Activated CD4-positive, alpha-beta T cell treated with anti-CD3 and anti-CD28 coated beads, Interleukin-2, amount 10 ng/mL, durations not matched to agents 24 days and 14 days (primary cell): ENCODE data around the gene SRSF10. TPM values are rescaled to one million over a fixed set of nuclear protein-coding genes. Genes with fewer than 3 reads are reported as not detected.
A peak's percentile ranks its signal among the peaks of the same experiment; 100 is the strongest.

Experiments
- DNase-seq: peaks from one replicate; pipeline ENCODE4 v3.0.0; 2022
- H3K27ac Mint-ChIP-seq: one replicate; pipeline ENCODE4 v1.8.0; 2022; ENCODE audit warnings: mild to moderate bottlenecking, mixed read lengths
- H3K27me3 Mint-ChIP-seq: one replicate; pipeline ENCODE4 v1.8.0; 2022; ENCODE audit warnings: mixed read lengths
- H3K36me3 Mint-ChIP-seq: one replicate; pipeline ENCODE4 v1.8.0; 2022; ENCODE audit warnings: low read depth, mild to moderate bottlenecking, mixed read lengths
- H3K4me1 Mint-ChIP-seq: one replicate; pipeline ENCODE4 v1.8.0; 2021; ENCODE audit warnings: mixed read lengths
- H3K4me3 Mint-ChIP-seq: one replicate; pipeline ENCODE4 v1.8.0; 2022; ENCODE audit warnings: mild to moderate bottlenecking, moderate library complexity, mixed read lengths
- H3K9me3 Mint-ChIP-seq: one replicate; pipeline ENCODE4 v1.8.0; 2021; ENCODE audit warnings: mixed read lengths
- intact Hi-C: fragments of 100-400 bp; cut with micrococcal nuclease; formaldehyde crosslinking; loops from one replicate; pipeline ENCODE4 v1.15.1; 2023
- total RNA-seq: library from RNA; stranded (reverse); gene quantifications from 2 replicates; pipeline ENCODE4 v1.2.3, GENCODE V29; 2022

The SRSF10 gene
- total RNA-seq, 1 donor from 2014 or later = 247 TPM

DNA sequence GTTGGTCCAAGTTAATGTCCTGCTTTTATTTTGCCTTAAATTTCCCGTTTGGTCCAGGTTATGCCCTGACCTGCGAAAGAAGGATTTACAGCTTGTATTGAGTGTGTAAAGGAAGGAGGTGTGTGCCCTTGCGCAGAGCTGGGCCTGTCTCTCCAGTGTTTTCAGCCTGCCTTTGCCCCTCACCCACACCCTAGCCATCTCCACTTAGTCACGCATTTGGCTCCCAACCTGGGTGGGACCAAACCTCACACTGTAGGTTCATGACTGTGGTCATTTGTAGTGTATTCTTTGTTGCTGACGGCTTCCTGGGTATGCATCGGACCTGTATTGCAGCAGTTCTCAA, 572 bp upstream of the SRSF10 start:
- peak overlapping the region; percentile 96 for H3K27ac Mint-ChIP-seq
- no peaks in the 10 kb centered on the region for H3K9me3 Mint-ChIP-seq
- peak; percentile 82 for DNase-seq
- intact Hi-C loops = loop anchor here (1.0 to 5.0 kb wide), 3 partner anchors 21 to 662 kb away; partner anchors contain the start of genes IFNLR1, PNRC2 and SRRM1
- H3K4me3 Mint-ChIP-seq = peak overlapping the region; percentile 98
- peaks cover 2% of the 10 kb centered on the region for H3K27me3 Mint-ChIP-seq
- peaks cover 29% of the 10 kb centered on the region for H3K4me1 Mint-ChIP-seq
- H3K36me3 Mint-ChIP-seq = peaks cover 40% of the 10 kb centered on the region

DNA sequence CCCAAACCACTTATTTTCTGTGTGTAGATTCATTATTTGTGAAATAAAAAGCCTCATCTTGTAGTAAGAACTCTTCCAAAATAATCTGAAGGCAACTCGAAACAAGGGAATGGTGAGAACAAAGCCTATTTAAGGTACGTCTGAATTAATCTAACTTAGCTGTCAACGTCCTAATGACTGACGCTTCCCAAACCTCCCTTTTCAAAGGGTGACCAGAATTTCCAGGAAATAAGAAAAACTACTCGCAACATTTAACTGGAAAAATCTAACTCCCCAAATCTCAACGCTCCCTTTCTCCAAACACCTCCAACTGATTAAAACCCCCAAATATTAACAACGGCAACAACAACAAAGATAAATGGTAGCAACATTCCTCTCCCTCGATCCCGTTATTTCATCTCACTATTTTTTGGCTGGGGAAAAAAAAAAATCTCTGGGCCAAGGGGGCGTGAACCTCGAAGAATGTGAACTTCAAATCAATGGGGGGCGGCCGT, 693 bp downstream of the SRSF10 start:
- intact Hi-C loops = loop anchor here (10.0 kb wide), 1 partner anchor 525 kb away; the partner anchor contains the start of gene RCAN3
- no peak for DNase-seq
- H3K36me3 Mint-ChIP-seq = peaks cover 49% of the 10 kb centered on the region
- no peaks in the 10 kb centered on the region for H3K9me3 Mint-ChIP-seq
- peak overlapping the region; percentile 96 for H3K27ac Mint-ChIP-seq
- peaks cover 2% of the 10 kb centered on the region for H3K27me3 Mint-ChIP-seq
- H3K4me3 Mint-ChIP-seq = peak overlapping the region; percentile 98
- peaks cover 36% of the 10 kb centered on the region for H3K4me1 Mint-ChIP-seq

DNA sequence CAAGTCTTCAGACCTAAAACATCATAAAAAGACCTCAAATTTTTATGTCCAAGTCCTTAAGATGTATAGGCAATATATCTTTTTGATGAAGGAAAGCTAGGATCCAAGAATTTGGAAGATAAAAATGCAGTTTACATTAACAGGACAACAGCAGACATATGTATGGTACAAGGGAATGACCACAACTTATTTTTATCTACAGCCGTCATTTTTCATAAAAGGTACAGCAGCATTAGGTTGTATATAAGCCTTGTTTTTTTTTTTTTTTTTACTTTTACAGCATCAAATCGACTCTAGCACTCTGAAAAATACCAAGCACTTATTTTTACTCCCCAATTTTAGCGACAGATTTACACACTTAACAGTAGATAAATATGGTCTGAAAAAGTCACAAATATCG, 1.3 kb downstream of the SRSF10 start:
- peaks cover 55% of the 10 kb centered on the region for H3K36me3 Mint-ChIP-seq
- H3K27ac Mint-ChIP-seq = peak overlapping the region; percentile 96
- intact Hi-C loops = loop anchor here (10.0 kb wide), 1 partner anchor 526 kb away; the partner anchor contains the start of gene RCAN3
- peak overlapping the region; percentile 98 for H3K4me3 Mint-ChIP-seq
- peaks cover 39% of the 10 kb centered on the region for H3K4me1 Mint-ChIP-seq
- DNase-seq = no peak
- peaks cover 2% of the 10 kb centered on the region for H3K27me3 Mint-ChIP-seq
- H3K9me3 Mint-ChIP-seq = no peaks in the 10 kb centered on the region

DNA sequence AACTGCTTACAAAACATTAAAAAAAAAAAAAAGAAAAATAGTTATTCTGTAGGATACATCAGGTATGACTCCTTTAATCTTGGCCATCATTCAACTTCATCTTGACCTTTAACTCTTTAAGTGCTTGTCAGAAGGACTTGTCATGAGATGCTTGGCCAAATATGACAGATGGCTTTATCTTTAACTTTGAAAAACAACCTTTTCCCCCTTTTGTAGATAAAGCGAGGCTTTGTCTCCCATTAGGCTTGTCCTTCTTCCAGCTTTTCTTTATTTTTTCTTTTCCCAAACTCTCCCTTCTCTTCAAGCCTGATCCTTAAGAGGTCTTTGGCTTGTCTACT, 2.3 kb downstream of the SRSF10 start:
- Mint-ChIP-seq H3K27ac (peak overlapping the region; percentile 57), H3K4me3 (peak overlapping the region; percentile 98), H3K36me3 (peaks cover 63% of the 10 kb centered on the region), H3K4me1 (peaks cover 39% of the 10 kb centered on the region), H3K27me3 (peaks cover 2% of the 10 kb centered on the region), H3K9me3 (no peaks in the 10 kb centered on the region)
- intact Hi-C loops = loop anchor here (1.0 to 10.0 kb wide), 2 partner anchors 14 to 527 kb away; partner anchors contain the start of gene RCAN3
- DNase-seq = no peak

DNA sequence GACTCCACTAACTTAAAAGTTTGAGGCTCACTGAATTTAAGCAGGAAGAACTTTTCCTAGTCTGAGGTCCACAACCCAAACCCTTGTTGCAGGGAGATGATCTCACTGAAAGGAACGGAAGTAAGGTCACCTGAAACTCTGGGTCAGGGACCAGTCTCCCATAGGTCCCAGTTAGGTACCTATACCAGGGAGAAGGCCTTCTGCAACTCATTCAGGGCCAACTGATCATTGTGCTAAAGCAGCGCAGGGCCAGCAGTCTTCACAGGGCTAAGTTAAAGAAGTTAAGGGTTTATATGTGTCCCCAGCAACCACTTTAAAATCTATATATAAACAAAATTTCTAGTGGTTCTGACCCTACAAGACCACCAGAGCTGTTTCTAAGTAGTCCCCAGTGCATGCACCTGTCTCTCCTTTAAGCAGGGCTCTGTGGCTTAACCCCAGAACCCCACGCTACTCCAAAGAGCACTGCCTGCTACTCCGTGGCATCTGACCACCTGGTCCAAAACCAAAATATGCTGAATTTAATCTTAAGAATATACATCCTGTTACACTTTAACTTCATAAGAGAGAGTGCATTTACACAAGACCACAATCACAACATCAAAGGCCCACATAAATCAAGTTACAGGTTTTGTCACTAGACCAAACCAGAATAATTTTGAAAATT, 2.8 kb downstream of the SRSF10 start:
- intact Hi-C loops = loop anchor here (1.0 to 10.0 kb wide), 2 partner anchors 13 to 527 kb away; partner anchors contain the start of gene RCAN3
- peaks cover 39% of the 10 kb centered on the region for H3K4me1 Mint-ChIP-seq
- peaks cover 2% of the 10 kb centered on the region for H3K27me3 Mint-ChIP-seq
- H3K4me3 Mint-ChIP-seq = peak overlapping the region; percentile 98
- H3K27ac Mint-ChIP-seq = peak overlapping the region; percentile 29
- H3K36me3 Mint-ChIP-seq = peaks cover 66% of the 10 kb centered on the region
- H3K9me3 Mint-ChIP-seq = no peaks in the 10 kb centered on the region
- no peak for DNase-seq

DNA sequence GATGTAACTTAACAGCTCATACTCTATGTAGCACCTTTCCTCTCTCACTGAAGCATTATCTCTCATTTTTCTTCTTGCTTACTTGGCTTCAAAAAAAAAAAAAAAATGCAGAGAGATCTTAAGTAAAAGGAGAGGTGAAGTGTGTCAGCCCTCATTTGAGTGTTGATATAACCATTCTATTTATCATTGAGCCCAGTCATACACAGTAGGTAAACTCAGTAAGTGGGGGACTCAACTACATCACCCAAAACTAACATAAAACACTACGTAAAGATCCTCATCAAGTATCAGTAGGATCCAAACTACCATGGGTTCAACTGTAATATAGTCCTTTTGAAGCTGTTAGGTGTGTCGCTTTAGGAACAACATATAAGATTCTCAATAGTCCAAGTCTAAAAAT, 12.3 kb downstream of the SRSF10 start:
- H3K27me3 Mint-ChIP-seq = no peaks in the 10 kb centered on the region
- DNase-seq = no peak
- intact Hi-C loops = no loop called here
- H3K4me3 Mint-ChIP-seq = no peak overlapping the region
- no peaks in the 10 kb centered on the region for H3K9me3 Mint-ChIP-seq
- peaks cover 34% of the 10 kb centered on the region for H3K4me1 Mint-ChIP-seq
- H3K27ac Mint-ChIP-seq = peak overlapping the region; percentile 23
- peaks cover 66% of the 10 kb centered on the region for H3K36me3 Mint-ChIP-seq

DNA sequence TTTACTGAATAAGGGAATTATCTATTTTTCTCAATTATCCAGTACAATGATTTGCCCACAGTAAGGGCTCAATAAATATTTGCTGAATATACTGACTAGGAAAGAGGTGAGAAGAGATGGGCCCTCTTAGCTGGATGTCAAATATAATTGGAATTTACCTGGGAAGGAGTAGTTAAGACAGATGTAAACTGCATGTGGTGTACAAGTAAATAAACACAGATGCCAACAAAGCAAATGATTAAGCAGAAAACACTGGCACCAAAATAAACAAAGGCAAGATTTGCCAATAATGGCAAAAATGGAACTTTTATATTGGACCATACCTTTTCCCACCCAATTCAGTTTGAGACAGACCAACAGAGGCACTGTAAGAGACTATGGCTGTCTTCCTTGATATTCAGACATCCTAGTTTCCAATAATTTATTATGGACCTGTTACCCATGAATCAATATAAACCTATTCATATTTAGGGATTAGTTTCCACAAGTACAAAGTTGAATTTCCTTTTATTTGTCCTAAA, 13.1 kb downstream of the SRSF10 start:
- peaks cover 36% of the 10 kb centered on the region for H3K4me1 Mint-ChIP-seq
- intact Hi-C loops = no loop called here
- H3K9me3 Mint-ChIP-seq = no peaks in the 10 kb centered on the region
- H3K27ac Mint-ChIP-seq = no peak overlapping the region
- no peak overlapping the region for H3K4me3 Mint-ChIP-seq
- H3K36me3 Mint-ChIP-seq = peaks cover 67% of the 10 kb centered on the region
- DNase-seq = no peak
- no peaks in the 10 kb centered on the region for H3K27me3 Mint-ChIP-seq

DNA sequence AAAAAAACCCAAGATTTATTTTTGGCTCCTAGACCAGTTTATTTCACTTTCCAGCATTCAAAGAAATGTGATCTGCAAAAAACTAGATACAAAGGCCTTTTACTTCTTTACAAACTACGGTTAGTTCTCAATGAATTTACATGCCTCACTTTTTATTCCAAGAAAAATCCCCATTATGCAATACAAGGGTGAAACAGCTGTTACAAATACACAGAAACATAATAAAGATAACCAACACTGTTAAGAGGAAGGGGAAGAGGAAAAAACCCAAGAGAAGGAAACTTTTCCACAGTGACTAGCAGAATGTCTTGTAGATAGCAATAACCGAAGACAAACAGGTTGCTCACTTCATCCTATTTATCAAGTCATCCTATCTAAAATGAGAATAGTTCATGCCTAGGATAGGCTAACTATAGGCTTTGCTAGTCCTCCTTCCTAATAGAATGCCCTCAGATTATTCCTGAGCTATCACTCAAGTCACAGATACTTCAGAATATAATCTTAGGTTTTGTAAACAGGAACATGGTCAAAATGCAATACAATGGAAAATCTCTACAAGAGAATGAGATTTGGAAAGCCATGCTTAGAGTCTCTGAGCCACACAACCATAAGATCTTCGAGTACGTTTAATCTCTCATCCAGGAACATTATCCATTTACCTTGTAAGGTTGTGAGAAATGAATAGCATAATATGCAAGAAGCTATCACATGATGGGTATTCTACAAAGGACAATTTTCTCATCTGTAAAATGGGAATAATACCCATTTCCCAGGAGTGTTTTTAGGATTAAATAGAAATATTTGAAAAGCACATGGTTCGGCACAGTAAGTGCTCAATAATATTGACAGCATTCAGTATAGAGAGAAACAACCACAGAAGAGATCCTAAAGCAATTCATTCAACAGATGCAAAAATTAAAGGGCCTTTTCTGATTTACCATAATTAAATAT, 15.1 kb downstream of the SRSF10 start:
- Mint-ChIP-seq H3K9me3 (no peaks in the 10 kb centered on the region), H3K4me1 (peaks cover 41% of the 10 kb centered on the region), H3K27ac (peak overlapping the region; percentile 79), H3K4me3 (peak overlapping the region; percentile 23), H3K36me3 (peaks cover 75% of the 10 kb centered on the region), H3K27me3 (no peaks in the 10 kb centered on the region)
- no peak for DNase-seq
- intact Hi-C loops = loop anchor here (1.0 kb wide), 1 partner anchor 12 kb away; no protein-coding TSS in a partner anchor

DNA sequence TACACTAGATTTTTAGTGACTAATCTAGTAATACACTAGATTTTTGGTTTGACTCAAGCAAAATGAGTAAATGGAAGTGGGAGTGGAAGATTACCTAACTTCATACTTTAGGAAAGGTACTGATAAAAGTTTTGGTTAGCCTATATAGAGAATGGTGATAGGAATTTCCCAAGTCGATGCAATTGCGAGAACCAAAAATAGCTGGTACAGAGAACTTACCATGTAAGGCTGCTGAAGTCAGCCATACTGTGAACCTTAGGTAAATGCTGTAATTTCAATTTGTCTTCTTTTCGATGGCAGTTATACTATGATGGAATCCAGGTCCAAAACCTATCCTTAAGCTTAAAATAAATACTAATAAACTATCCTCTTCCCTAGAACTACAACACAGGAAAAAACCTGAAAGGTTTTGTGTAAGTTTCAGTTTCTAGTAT, 15.9 kb downstream of the SRSF10 start:
- H3K27ac Mint-ChIP-seq = peak overlapping the region; percentile 79
- H3K9me3 Mint-ChIP-seq = no peaks in the 10 kb centered on the region
- peak overlapping the region; percentile 41 for H3K4me3 Mint-ChIP-seq
- no peaks in the 10 kb centered on the region for H3K27me3 Mint-ChIP-seq
- H3K4me1 Mint-ChIP-seq = peaks cover 41% of the 10 kb centered on the region
- peaks cover 74% of the 10 kb centered on the region for H3K36me3 Mint-ChIP-seq
- intact Hi-C loops = loop anchor here (1.0 kb wide), 1 partner anchor 13 kb away; no protein-coding TSS in a partner anchor
- no peak for DNase-seq

DNA sequence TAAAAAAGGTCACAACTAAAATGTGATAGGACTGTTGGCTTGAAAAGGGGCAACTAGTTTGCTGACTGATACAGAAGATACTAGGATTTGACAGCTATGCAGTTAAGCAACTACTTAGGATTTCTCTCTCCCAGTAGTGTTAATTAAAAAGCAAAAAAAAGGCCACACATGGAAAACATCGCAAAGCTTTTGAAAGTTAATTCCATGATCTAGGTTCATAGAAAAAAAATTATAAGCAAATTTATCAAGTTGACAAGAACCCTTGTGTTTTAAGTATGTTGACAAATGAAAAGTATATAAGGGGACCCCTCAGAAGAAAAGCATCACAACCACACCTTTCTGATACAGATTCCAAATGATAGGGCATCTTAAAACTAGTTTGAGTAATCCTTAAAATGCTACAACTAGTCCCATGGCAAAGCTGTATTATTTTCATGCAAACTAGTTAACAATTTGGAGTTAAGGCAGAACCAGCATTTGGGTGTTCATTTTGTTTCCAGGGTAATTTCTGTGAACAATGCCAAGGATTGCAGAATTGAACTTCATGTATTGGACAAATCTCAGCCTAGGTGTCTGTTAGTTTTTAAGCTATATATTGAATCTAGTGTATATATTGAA, 16.4 kb downstream of the SRSF10 start:
- no peak for DNase-seq
- H3K27ac Mint-ChIP-seq = peak overlapping the region; percentile 79
- H3K4me3 Mint-ChIP-seq = peak overlapping the region; percentile 41
- H3K9me3 Mint-ChIP-seq = no peaks in the 10 kb centered on the region
- H3K4me1 Mint-ChIP-seq = peaks cover 45% of the 10 kb centered on the region
- no peaks in the 10 kb centered on the region for H3K27me3 Mint-ChIP-seq
- intact Hi-C loops = loop anchor here (1.0 kb wide), 1 partner anchor 14 kb away; no protein-coding TSS in a partner anchor
- H3K36me3 Mint-ChIP-seq = peaks cover 74% of the 10 kb centered on the region

DNA sequence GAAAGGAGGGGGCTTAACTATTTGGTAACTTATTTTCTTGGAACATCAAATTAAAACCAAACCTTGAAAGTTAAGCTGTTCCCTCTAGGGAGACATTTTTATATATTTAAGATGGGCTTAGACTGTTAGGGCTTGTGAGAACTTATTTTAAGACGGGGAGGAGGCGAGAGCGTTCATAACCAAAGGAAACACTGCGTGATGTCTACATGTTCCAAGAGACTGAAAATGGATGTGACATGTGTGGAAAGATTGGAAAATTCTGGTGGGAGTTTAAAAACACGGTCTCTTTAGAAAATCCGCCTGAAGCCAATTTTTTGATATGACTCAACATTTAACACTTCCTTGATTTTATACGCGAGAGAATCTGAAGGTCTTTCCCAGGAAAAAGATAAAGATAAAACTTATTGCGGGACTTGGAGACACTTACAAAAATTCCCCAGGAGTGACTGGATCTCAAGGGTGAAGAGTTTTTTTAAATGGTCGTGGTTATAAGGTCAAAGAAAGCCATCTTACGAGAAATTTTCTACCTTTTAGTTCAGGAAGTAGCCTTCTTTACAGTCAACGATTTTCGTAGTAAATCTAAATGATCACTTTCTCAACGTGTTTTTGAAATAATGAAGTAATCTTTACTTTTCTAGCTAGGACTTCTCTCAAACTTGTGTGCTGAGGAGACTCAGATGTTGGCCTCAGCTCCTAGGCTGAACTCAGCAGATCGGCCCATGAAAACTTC, 19.7 kb downstream of the SRSF10 start:
- peak overlapping the region; percentile 100 for H3K4me3 Mint-ChIP-seq
- no peaks in the 10 kb centered on the region for H3K27me3 Mint-ChIP-seq
- H3K9me3 Mint-ChIP-seq = no peaks in the 10 kb centered on the region
- peaks cover 48% of the 10 kb centered on the region for H3K4me1 Mint-ChIP-seq
- peaks cover 51% of the 10 kb centered on the region for H3K36me3 Mint-ChIP-seq
- H3K27ac Mint-ChIP-seq = peak overlapping the region; percentile 100
- DNase-seq = peak; percentile 68
- intact Hi-C loops = no loop called here

DNA sequence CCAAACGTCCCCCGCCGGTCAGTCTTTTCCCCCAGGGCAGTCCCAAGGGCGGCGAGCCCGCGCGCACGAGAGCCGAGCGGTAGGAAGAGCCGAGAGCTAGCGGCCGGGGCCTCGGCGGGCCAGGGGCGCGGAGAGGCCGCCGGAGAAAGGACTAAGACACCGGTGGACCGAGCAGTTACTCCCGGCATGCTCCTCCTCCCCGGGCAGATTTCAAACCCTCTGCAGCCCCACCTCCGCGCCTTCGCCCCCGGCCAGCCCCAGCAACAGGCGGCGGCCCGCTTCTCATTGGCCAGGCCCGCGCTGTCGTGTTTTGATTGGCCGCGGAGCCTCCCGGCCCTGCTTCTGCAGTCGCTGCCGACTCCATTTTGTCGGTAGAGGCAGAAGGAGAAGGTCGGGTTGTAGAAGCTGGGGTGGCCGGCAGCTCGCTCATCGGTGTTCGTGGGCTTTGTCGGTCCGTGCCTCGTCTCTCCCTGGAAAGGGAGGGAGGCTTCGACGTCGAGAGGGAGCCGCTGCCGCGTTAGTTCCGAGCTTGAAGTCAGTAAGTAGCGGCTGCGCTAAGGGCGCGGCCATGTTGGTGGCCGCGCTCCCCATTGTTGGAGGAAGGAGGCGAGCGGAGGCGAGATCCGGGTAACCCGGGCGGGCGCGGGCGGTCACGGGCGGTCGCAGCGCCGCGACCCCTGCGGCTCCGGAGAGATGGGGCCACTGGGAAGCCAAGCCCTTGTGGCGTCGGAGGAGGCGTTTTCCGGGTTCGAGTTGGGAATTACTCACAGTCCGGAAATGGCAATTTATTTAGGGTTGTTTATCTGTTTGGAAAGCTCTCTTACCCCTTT, 20.5 kb downstream of the SRSF10 start, which contains the start of gene PNRC2:
PNRC2 (plus strand) TSS at position 368 of the 830 bp plus-strand sequence. CDS start 1,630 bp downstream, outside the sequence.
- peak within 1 kb of the TSS; percentile 100 for H3K27ac Mint-ChIP-seq
- no peaks in the 10 kb centered on the region for H3K27me3 Mint-ChIP-seq
- H3K4me3 Mint-ChIP-seq = peak within 1 kb of the TSS; percentile 100
- intact Hi-C loops = loop anchor here (1.0 to 10.0 kb wide), 5 partner anchors 21 to 615 kb away; partner anchors contain the start of genes E2F2, HMGCL, HNRNPR and SRSF10
- peaks cover 43% of the 10 kb centered on the region for H3K36me3 Mint-ChIP-seq
- peaks cover 48% of the 10 kb centered on the region for H3K4me1 Mint-ChIP-seq
- H3K9me3 Mint-ChIP-seq = no peaks in the 10 kb centered on the region
- peak; percentile 99 for DNase-seq
